ENCODE results near the gene KRT86.
"Not testable (repeated sequence)": the region's sequence is repeated elsewhere in the genome, so short reads cannot be mapped to it uniquely, and the experiment has no call there.

The KRT86 gene

GRCh38 chr12:52252728-52253343 lies 21.6 kb upstream of the KRT86 start:
- no peak for DNase-seq

- no peak for DNase-seq
Measured at GRCh38 chr12:52253391-52254179, 20.9 kb upstream of the KRT86 start.

DNA sequence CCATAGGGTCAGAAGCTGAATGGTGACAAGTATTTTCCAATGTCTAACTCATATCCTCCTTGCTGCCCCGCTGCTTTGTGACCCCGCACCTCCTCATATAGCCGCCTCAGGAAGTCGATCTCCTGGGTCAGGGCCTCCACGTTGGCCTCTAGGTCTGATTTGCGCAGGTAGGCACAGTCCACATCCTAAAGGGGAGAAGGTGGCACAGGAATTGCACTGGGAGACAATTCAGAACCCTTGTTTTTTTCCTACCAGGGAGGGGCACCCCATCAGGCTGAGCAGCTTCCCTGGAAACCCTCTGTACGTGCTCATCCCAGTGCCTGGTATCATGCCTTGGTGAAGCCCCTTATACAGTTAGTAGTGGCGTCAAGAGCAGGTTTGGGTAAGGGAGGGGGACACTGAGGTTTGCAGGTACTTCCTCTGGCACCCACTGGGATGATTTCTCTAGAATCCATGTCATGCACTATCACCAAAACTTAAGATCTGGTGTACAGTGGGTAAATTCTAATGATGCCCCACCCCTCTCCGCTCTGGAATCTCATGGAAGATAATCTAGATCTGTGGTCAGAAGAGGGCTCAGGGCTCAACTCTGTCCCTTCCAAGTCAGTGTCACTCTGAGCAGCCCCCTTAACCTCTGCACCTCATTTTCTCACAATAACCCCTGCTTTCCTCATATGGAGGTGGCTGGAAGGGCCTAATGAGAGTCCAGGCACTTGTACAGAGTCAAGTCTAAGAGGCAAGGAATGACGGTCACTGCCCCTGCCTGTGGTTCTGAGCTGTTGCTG lies 20.1 kb upstream of the KRT86 start:
- DNase-seq: no peak

DNA sequence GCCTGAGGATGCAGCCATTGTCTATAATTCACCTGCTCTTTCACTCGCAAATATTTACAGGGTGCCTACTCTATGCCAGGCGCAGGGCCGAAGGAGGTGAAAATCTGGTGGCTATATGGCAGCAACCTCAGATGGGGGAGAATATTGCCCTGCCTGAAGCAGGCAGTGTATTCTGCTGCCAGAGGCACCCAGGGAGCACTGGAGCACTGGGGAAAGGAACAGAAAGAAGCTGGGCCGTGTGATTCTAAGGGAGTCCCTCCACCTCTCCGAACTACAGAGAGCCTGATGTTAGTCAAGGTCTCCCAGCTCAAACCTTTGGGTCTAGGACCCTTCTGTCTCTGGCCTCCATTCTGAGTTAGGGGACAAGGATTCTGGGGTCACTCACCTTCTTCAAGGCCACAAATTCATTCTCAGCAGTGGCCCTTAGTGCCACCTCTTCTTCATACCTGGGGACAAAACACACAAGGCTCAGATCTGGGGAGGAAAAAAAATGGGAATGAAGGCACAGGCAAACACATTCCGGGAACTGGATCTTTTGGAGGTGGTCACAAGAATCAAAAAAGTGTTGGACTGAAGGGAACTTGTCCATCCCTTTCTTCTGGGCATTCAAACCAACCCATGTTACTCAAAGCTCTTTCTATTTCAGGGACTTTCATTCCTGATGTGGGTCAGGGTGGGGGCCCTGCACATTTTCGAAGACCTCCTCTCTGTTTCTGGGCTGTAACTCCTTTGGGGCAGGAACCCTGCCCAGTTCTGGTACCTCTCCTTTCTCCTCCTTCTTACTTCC lies 19.3 kb upstream of the KRT86 start:
- DNase-seq: no peak

DNA sequence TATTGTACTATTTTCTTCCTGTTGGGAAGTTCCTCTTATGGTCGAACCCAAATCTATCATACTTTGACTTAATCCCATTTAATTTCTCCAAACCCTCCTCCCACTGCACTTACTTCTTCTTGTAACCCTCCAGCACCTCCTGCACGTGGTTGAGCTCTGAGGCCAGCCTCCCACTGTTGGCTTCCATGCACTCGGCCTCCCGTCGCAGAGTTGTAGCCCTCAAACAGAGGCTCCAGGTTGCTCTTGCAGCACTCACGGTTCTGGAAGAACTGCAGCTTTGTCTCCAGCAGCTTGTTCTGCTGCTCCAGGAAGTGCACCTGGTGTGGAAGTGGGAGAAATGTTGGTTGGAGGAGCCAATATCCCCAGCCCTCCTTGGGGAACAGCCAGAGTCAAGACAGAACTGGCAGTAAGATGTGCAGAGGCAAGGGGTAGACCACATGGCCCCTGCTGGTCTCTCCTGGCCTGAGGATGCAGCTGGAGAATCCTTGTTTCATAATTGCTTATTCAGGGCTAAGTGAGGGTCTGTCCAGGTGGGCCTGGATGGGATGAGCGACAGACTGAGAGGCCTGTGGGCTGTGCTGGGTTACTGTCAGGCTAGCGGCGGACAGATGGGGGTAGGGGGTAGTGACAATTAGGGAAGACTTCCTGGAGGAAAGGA lies 18.4 kb upstream of the KRT86 start:
- DNase-seq: no peak

DNA sequence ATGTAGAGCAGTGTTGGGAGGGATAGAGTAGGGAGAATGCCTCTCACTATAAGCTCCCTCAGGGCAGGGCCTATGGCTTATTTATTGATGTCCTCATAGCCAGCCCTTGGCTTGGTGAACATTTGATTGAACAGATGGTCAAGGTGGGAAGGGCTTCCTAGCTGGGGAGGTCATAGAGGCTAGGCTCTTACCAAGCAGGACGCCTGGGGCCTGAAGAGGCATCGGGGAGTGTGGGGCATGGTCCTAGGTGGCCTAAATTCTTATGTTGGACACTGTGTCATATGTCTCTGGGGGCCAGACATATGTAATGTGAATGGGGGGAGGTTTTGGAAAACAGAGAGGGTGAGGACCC lies 17.9 kb upstream of the KRT86 start:
- no peak for DNase-seq

GRCh38 chr12:52257074-52257551 lies 17.3 kb upstream of the KRT86 start:
- DNase-seq: no peak

GRCh38 chr12:52257922-52258321 lies 16.5 kb upstream of the KRT86 start:
- not testable (repeated sequence) for DNase-seq

- DNase-seq: no peak
Measured at GRCh38 chr12:52258335-52258901, 16.0 kb upstream of the KRT86 start.

DNA sequence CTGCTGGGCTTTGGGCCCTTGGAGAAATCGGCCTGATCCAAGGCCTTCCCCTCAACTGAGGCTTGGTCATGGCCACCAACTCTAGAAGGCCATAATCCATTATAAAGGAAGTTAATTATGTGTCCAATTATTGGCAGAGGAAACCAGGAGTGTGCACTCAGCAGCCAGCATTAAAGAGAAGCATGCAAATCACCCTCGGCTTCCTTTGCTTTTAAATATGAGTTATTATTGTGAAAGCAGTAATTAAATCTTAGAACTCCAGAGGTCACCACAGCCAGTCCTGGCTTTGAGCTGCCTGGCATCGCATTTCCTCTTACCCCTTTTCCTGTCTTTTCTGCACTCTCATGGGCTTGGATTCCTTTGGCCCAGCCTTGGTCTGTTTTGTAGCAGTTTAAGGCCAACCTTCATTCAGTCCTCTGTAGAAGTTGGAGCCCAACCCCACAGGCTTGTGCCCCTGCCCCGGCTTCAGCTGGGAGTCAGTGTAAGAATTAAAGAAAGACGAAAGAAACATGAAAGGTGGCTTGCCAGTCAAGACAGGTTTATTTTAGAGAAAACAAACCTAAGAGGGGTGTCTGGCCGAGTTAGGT lies 14.7 kb upstream of the KRT86 start:
- no peak for DNase-seq

DNA sequence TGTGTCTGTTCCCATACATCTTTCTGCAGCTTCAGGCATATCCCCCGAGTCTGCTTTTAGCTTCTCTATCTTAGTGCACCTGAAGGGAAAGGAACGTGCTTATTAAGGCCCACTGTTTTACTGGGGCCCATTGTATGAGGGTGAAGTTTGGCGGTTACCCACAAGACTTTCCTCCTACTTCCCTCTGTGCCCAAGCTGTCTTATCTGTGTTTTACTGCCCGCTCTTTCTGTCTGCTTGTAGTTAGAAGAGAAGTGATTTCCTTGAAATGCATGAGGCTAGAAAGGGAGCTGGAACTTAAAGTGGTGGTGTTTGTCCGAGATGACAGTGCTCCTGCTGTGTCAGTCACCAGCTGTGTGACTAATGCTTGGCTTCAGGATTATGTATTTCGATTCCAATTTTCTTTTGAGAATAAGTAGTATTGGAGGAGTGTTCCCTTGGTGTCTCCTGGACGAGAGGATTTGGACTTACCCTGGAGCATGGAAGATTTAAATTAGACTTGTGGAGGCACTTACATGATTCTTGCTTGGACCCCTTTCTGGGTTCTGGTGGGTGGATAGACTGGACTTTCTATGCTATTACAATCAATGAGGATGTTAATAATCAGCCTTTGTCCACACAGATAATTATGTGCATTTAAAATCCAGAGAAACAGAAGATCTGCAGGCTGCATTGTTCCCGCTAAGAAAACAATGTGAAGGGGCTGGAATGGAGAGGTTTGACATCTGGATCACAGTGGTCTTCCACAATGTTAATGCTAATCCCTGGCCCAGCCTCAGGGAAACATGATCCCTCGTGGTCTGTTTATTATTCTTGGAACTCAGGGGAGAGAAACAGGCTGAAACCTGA lies 13.9 kb upstream of the KRT86 start:
- DNase-seq: no peak

- no peak for DNase-seq
Measured at GRCh38 chr12:52261208-52261484, 13.3 kb upstream of the KRT86 start.

DNA sequence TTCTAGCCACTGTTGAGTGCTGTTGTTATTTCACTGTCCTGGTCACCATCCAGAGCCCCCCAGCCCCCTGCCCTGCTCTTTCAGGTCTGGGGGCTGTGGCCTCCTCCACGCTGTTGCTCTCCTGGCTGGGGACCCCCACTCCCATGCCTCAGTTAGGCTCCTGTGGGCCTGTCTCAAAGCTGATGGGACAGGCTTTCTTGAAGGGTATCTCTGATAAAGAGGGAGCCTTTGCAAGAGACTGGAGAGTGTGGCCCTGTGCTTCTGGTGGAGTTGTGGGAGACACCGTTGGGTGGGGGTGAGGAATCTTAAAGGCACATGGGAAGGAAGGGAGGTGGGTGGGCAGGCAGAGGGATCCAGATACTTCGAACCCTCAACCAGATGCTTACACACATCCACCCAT lies 12.2 kb upstream of the KRT86 start:
- no peak for DNase-seq

DNA sequence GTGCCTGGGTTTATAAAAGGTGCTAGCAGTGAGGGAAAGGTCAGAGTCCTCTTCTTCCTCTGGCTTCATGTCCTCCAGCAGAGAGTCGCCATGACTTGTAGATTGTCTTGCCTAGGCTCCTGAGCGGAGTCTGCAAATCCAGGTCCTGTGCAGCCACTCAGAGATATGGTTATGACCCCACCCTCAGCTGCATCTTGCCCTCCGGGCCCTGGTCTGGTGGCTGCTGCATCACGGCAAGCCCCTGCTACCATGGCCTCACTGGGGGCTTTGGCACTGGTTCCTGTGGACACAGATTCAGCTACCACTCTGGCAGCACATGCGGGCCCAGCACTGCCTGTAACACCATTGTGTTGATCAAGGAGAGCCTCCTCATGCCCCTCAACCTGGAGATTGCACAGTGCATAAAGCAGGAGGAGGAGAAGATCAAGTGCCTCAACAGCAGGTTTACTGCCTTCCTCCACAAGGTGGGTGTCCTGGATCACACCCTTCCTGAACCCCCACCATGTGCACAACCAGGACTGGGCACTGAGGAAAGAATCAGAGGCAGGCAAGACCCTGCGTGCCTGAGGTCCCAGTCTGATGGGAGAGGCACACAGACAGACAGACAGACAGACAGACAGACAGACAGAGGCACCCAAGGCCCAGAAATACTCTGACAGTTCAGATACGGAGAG lies 10.5 kb upstream of the KRT86 start:
- DNase-seq: no peak

DNA sequence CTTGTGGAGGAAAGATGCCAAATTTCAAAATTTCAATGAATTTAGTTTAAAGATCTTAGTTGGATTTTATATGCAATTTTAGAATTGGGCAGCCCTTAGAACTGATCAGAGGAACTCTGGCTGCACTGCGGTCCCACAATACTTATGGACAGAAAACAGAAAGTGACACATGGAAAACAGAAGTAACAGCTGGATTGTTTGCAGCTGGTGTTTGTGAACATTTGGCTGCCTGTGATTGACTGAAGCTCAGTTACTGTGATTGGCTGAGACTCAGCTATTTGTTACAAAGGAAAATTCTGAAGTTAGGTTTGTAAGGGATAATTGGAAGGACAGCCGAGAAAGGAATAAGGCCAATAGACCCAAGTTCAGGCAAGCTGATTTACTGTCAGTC lies 10.0 kb upstream of the KRT86 start:
- no peak for DNase-seq

DNA sequence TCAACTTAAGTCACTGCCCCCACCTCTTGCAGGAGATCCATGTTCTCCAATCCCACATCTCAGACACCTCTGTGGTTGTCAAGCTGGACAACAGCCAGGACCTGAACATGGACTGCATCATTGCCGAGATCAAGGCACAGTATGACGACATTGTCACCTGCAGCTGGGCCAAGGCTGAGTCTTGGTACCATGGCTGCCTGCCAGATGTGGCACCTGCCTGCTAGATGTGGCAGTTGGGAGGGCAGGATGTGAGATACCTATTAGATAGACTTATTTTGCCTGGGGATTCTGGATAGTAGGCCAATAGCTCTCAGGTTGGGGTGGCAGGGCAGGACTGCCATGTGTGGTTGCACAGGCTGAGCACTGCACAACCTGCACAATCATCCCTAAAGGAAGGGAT lies 7.9 kb upstream of the KRT86 start:
- no peak for DNase-seq

GRCh38 chr12:52267266-52267665 lies 7.2 kb upstream of the KRT86 start:
- no peak for DNase-seq

DNA sequence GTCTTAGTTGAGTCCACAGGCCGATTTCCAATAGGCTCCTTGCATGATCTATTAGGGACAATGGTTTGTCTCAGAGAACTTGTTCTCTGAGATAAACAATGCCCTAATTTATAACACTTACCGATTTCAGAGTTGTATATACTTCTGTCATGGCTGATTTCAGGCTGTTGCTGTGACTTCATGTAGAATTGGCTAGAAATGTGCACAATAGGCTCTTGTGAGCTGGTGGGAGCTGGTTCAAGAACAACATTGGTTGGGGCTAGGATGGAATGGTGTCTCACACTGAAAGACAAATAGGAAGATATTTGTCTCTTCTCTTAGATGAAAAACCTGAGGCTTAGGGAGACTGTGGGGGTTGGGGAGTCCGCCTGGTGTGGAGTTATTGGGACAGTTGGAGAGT lies 6.7 kb upstream of the KRT86 start:
- DNase-seq: no peak

- DNase-seq: no peak
Measured at GRCh38 chr12:52268212-52268611, 6.2 kb upstream of the KRT86 start.

DNA sequence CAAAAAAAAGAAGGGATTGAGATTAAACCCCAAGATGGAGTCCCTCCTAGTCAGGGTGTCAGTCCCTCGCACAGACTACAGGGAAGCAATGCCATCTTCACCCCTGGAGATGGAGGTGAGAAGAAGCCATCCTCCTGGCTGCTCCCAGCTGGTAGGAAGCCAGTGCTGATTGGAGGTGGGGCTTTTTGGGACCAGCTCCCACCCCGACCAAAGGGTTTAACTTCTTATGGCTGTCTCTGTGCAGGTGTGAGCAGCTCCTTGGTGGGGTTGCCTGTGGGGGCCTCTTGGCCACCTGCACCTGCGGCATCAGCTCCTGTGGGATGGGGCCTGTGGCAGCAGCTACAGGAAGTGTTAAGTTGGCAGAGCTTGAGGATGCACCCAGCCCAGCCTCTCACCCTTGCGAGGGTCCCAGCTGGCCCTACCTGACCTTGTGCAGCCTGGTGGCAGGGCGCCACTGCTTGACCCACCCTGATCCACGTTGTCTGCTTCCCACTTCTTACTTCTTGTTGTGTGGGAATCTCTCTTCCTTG lies 3.8 kb upstream of the KRT86 start:
- DNase-seq: no peak
